GM12865 (cell line): Measurements from ENCODE around the gene ANKRD62.
A peak's percentile ranks its signal among the peaks of the same experiment; 100 is the strongest.
"Not testable (repeated sequence)": the region's sequence is repeated elsewhere in the genome, so short reads cannot be mapped to it uniquely, and the experiment has no call there.

Experiments
- DNase-seq: peaks from one replicate; pipeline ENCODE4 v3.0.0; 2010; ENCODE audit warnings: low read depth
- H3K4me3 ChIP-seq: 2 replicates; pipeline ENCODE4 v1.5.1; 2011; ENCODE audit warnings: mild to moderate bottlenecking, low read depth, low read length, control low read depth
- CTCF ChIP-seq: IDR thresholded peaks from 2 replicates; pipeline ENCODE4 v1.5.1; 2011; ENCODE audit warnings: low read length, control low read depth, low read depth, inconsistent platforms; ENCODE audit not compliant: insufficient read depth; ENCODE audit errors: missing control alignments

Gene ANKRD62

GRCh38 chr18:12066910-12067511, 26.6 kb upstream of the ANKRD62 start:
- DNase-seq = no peak
- no peak for TF ChIP-seq CTCF
- H3K4me3 ChIP-seq = no peak overlapping the region

GRCh38 chr18:12067671-12068070, 26.0 kb upstream of the ANKRD62 start:
- DNase-seq = no peak
- H3K4me3 ChIP-seq = no peak overlapping the region
- TF ChIP-seq CTCF = no peak

GRCh38 chr18:12068316-12068949, 25.2 kb upstream of the ANKRD62 start:
- DNase-seq = not testable (repeated sequence)

GRCh38 chr18:12068950-12069320, 24.7 kb upstream of the ANKRD62 start:
- DNase-seq = no peak
- TF ChIP-seq CTCF = no peak
- no peak overlapping the region for H3K4me3 ChIP-seq

More at GRCh38 chr18:12068316-12068949, 25.2 kb upstream of the ANKRD62 start:
- H3K4me3 ChIP-seq = not testable (repeated sequence)

- H3K4me3 ChIP-seq = not testable (repeated sequence)
Measured at GRCh38 chr18:12071066-12071465, 22.6 kb upstream of the ANKRD62 start.

GRCh38 chr18:12072996-12073395, 20.6 kb upstream of the ANKRD62 start:
- no peak for DNase-seq
- TF ChIP-seq CTCF = no peak
- no peak overlapping the region for H3K4me3 ChIP-seq

More at GRCh38 chr18:12071066-12071465, 22.6 kb upstream of the ANKRD62 start:
- not testable (repeated sequence) for DNase-seq

- H3K4me3 ChIP-seq = no peak overlapping the region
- no peak for TF ChIP-seq CTCF
- DNase-seq = no peak
Measured at GRCh38 chr18:12074736-12075135, 18.9 kb upstream of the ANKRD62 start.

GRCh38 chr18:12076424-12077140, 17.1 kb upstream of the ANKRD62 start:
- no peak for TF ChIP-seq CTCF
- peak; percentile 35 for DNase-seq
- H3K4me3 ChIP-seq = no peak overlapping the region

GRCh38 chr18:12077994-12078393, 15.6 kb upstream of the ANKRD62 start:
- not testable (repeated sequence) for DNase-seq, H3K4me3 ChIP-seq
